Caki2 (cell line): ENCODE data around the gene HDGFL1. TPM values are rescaled to one million over a fixed set of nuclear protein-coding genes. Genes with fewer than 3 reads are reported as not detected.

Experiments
- DNase-seq: peaks from one replicate; pipeline ENCODE4 v3.0.0-alpha.2; 2015; ENCODE audit warnings: low read depth
- in situ Hi-C: cut with HindIII; loops from 2 replicates; pipeline ENCODE4 v1.10.0; 2016; ENCODE audit warnings: low sequenced_read_pairs, low pct_unique_long_range_greater_than_20kb, mixed read lengths
- total RNA-seq: library from RNA; depleted of rRNA; stranded (reverse); fragments of >200 nt; shearing (Covaris generic); gene quantifications from 2 replicates; pipeline ENCODE4 v1.2.3, GENCODE V29; 2014; ENCODE audit warnings: low replicate concordance; rRNA removed

HDGFL1 gene
- total RNA-seq, result not detected in 2 replicates

DNA sequence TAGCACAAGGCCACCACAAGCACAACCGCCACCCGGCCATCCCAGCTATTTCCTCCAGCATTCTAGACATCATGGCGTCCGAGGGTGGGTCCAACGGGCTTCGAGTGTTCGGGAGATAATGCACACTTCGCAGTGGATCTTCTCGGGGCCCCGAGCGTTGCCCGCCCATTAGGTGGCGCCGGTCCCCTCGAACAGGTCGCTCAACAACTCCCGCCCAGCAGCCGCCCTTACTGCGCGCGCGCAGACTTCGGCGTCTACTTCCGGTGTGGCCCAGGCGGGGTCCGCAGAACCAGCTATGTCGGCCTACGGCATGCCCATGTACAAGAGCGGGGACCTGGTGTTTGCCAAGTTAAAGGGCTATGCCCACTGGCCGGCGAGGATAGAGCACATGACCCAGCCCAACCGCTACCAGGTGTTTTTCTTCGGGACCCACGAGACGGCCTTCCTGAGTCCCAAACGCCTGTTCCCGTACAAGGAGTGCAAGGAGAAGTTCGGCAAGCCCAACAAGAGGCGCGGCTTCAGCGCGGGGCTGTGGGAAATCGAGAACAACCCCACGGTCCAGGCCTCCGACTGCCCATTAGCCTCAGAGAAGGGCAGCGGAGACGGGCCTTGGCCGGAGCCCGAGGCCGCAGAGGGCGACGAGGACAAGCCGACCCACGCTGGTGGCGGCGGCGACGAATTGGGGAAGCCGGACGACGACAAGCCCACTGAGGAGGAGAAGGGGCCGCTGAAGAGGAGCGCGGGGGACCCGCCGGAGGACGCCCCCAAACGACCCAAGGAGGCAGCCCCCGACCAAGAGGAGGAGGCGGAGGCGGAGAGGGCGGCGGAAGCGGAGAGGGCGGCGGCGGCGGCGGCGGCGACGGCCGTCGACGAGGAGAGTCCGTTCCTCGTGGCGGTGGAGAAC, at the start of gene HDGFL1:
Gene HDGFL1 (plus strand): TSS at position 286 of the 904 bp plus-strand sequence. CDS start 10 bp downstream, at position 296.
- in situ Hi-C loops, result no loop called here
- DNase-seq, result no peak

DNA sequence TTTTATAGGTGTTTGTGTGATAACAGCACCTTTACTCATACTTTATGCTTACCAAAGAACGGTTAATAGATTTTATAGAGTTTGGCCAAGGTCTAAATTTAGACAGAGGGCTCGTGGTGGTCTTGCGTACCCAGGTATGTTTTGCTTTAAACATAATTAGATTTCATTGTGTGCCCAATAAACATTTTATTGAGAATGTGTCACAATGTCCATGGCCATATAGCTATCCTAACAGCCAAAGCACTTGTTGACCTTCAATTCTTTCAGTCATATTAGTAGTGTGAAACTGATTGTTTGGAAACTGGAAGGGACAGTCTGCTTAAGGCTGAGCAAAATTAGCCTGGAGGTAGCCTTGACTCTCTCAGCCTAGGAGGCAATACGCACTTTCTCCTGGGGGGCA, 48.3 kb upstream of the HDGFL1 start:
- in situ Hi-C loops, result no loop called here
- no peak for DNase-seq

DNA sequence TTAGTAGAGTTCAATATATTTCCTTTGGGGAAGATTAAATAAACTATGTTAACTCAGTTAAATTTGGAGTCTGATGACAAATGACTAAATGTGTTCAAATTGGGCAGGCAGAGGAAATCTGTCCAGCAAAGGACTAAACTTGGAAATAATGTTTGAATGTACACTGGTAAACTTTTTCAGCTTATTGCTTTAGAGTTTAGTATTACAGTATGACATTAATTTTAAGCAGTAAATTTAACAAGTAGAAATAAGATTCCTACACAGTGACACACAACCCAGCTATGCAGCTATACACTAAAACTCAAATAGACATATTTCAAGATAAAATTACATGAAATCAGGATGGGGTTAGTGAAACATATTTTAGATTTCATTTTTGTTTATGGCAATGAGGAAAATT, 42.6 kb upstream of the HDGFL1 start:
- no peak for DNase-seq
- in situ Hi-C loops, result no loop called here

DNA sequence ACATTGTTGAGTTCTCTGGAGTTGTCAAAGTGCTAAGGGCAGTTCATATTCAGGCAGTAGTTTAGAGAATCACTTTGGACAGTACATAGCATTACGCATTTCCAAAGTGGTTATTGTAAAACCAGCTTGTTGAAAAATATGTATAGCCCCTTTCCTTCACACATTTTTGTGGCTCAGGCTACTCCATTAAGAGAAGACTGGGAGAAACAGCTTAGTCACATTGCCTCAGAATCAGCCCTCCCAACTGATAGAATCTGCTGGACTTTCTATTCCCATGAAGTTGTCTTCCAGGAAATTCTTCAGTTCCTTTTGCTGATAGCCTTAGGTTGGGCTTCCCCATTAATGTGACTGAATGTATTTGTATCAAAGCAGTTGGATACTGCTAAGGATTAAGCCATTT, 39.5 kb upstream of the HDGFL1 start:
- no peak for DNase-seq
- in situ Hi-C loops, result no loop called here

DNA sequence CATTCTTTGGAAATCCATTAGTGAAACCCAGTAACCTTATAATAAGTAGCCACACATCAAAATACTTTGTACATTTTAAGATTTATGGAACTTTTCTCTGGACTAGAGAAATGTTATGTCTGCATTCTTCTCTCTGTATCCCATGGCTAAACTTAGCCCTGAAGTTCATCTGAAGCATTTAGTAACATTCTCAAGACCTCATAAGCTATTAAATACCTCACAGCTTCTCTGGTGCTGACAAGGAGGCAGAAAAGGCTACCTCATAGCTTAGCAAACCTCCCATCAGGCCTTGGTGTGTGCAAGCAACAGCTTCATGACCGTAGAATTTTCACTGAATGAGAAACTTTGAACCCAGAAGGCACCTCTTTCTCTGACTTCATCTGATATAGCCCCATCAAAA, 38.9 kb upstream of the HDGFL1 start:
- DNase-seq, result no peak
- in situ Hi-C loops, result no loop called here

DNA sequence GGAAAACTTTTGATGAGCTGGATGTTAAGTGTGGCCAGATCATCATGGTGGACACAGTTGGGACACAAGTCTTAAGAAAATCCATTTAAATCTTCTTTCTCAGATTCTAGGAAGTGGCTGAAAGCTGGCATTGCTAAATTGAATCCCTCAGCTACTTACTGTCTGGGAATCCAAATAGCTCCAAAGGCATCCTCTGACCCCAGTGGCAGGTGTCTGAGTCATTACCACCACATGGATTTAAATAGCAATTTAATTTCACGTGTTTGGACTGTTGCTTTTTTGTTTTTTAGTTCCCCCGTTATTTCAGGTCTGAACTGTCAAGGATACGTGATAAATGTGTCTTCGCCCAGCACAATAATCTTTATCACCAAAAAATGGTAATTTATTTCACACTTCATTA, 33.2 kb upstream of the HDGFL1 start:
- in situ Hi-C loops, result no loop called here
- no peak for DNase-seq

DNA sequence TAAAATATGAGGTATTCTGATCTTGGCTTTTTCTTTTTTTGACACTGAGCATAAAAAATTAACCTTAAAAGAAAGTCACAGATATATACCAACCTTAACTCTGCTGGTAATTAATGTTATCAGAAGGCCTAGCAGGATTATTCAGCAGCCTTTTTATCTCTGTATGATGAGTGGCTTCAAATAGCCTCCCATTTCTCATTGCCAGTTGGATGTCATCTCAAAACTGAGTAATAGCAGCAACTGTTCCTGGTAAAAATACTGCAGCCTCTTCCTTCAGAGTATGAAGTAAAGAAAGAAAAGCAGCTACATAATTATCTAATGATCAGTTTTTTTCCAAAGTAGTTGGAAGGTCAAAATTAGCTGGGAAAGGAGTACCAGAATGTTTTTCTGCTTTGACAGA, 24.9 kb upstream of the HDGFL1 start:
- DNase-seq, result no peak
- in situ Hi-C loops, result no loop called here

DNA sequence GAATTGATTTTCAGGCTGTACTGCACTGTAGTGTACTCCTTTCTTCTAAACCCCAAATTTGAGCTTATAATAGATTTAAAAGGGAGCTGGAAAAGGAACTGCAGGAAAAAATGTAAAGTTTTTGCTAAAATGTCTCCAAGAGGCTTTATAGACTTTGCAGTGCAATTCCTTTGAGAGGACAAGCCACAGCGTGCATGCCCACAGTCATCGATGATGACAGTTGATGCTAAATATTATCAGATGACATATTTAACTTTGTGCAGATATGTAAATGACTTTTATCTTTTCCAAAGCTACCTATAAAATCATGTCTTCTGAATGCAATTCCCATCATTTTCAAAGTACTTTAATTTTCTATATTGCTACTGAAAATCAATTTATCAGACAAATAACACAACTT, 24.3 kb upstream of the HDGFL1 start:
- in situ Hi-C loops, result no loop called here
- DNase-seq, result no peak

DNA sequence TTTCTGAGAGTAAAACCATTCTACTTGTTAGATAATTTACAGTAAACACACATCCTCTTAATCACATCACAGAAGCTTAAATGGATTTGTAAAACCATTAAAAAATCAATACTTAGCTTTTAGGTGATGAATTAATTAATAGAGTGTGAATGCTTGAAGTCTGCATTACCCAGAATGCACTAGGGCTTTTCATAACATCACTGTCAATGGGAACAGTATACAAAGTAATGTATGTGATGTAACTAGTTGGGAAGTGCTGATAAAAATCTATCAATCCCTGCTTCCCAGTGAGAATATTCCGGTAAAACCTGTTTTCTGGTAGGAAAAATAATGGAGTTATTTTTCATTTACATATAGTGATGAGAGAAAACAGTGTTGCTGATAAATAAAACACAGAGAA, 23.1 kb upstream of the HDGFL1 start:
- no peak for DNase-seq
- in situ Hi-C loops, result no loop called here

DNA sequence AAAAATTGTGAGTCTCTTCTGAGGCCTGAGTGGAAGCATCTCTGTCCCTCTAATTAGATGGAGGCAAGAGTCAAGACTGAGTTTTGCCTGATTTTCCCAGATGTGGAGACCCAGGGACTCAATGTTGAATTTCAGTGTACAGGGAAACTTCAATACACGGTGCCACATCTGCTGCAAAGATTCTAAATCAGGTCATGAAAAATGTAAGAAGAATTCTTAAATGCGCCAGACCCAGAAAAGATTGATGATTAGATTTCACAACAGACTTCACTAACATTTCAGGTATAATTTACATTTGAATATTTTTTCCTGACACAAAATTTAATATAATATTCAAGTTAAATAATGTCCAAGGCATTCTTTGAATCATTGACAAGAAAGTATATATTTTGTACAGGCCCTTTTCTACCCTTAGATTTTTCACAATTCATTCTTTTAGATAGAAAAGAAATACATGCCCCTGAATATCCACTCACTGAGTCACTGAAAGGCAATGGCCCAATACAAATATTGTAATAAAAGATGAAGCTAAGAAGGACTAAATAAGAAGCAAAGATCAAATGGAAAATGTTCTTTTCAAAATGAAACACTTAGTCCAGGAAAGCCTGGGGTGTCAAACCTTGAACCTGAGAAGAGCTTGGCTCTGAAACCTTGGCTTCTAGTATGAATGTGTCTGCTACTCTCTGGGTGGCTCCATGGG, 18.2 kb upstream of the HDGFL1 start:
- no peak for DNase-seq
- in situ Hi-C loops, result no loop called here

DNA sequence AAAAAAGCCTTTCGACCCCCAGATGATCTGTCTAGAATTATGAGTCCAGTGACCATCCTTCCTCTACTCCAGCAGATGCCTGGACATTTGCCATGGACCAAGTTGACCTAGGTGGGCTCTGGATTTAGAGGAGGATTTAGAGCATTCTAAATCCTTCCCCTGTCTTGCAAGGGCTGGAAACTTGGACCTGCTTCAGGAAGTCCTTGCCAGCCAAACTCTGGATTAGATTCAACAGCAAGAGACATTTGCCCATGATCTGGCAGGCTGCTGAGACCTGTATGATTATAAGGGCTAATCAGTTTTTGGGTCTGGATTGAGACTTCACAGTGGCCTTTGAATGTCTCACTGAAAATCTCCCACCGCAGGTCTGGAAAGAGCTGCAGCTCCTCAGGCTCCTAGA, 13.1 kb upstream of the HDGFL1 start:
- DNase-seq, result no peak
- in situ Hi-C loops, result no loop called here

DNA sequence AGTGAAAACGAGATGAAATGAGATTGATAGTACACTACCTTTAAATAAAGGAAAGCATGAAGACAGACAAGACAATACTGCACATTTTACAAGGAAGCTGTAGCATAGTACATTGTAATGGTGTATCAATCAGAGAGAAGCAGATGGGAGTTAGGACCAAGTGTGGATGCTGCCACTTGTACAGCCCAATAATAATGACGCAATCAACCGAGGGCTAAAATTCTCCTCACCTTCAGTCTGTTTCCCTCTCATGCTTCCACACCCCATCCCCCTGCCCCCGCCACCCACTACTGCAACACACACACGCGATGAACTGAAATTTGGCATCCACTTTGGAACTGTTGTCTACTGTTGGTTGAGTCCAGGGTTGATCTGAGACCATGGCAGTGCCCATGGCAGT, 12.4 kb upstream of the HDGFL1 start:
- DNase-seq, result no peak
- in situ Hi-C loops, result no loop called here

DNA sequence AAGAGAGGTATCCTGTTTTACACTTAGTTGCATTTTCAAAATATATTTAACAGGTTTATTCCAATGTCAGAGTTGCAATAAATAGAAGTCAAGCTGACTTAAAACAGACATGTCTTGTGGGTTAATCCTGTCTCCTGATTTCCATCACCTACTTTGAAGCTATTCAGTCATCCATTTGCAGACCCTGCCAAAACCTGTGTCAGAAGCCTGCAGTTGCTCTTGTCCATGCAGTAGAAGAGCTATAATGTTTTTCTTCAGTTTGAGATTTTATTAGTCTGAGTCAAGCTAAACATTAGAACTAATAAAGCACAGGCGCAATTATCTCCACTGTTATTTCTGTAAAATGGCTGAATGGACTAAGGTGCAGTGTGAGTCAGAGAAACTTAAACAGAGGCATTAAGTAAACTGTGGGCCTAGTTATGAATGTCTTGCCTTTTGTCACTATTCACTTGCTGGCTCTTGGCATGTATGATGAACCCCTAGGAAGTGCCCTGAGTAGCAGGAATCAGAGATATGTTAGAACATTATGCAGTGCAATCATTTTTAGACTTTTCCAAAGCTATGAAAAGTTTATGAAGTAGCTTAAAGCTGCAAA, 11.0 kb upstream of the HDGFL1 start:
- in situ Hi-C loops, result no loop called here

DNA sequence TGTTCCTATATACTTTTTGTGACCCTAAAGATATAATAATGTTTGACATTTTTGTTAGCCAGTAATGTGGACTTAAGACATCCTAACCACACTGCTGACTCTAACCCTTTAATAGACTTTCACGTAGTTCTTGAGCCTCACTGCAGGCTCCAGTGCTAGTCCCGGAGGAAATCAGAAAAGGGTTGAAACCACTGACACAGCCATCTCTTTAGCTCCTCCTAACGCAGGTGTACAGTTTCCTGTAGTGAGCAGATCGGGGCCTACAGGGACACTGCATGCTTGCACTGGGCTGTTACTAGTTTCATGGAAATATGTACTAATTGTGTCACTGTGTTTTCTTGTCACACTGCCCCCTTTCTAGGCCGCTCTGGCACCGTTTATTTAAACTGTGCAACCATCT, 512 bp upstream of the HDGFL1 start:
- in situ Hi-C loops, result no loop called here
- DNase-seq, result no peak

More for the DNA sequence above, 11.0 kb upstream of the HDGFL1 start:
- DNase-seq, result no peak

DNA sequence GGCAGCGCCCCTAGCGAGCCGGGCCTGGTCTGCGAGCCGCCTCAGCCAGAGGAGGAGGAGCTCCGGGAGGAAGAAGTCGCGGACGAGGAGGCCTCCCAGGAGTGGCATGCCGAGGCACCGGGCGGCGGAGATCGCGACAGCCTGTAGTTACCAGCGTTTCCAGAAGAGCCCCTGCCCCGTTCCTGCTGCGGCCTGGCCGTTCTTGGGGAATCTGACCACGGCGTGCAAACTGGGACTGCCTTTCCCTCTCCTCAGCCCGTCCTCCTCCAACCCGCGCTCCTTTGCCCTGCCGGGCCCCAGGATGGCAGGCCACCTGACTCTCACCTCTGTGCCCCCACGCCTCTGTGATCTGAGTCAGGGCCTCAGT, 802 bp downstream of the HDGFL1 start:
- no peak for DNase-seq
- in situ Hi-C loops, result no loop called here

DNA sequence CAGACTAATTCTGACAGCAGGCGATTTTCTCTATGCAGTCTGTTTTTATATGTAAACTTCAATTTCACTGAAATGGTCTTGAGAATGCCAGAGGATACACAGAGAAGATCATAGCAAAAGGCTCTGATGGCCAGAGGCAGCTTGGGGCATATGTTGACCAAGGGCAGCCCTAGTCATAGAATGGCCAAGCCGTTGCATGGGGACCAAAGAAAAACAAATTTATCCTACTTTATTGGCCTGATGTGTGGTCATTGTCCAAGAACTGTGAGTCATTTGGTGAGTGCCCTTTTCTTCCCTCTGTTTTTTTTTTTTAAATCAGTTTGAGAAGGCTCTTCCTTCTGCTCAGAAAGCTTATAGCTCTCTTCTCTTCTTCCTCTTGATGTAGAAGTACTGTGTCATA, 5.8 kb downstream of the HDGFL1 start:
- no peak for DNase-seq

DNA sequence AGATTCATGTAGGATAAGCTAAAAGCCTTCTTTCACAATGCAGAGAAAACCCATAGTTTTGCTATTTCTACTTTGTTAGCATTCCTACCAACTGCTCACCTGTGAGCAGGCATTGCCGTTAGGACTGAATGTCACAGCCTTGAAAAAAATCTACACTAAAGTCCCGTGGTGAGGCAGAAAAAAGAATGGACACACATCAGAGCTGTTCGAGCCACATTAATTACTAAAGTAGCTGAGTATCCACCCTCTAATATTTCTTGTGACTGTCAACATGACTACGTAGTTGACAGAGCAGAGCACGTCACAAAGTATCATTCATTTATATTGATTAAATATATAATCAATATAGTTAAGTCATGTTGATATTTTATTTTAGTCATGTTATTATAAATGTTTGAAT, 10.1 kb downstream of the HDGFL1 start:
- no peak for DNase-seq
- in situ Hi-C loops, result no loop called here

More for the DNA sequence above, 5.8 kb downstream of the HDGFL1 start:
- in situ Hi-C loops, result no loop called here

DNA sequence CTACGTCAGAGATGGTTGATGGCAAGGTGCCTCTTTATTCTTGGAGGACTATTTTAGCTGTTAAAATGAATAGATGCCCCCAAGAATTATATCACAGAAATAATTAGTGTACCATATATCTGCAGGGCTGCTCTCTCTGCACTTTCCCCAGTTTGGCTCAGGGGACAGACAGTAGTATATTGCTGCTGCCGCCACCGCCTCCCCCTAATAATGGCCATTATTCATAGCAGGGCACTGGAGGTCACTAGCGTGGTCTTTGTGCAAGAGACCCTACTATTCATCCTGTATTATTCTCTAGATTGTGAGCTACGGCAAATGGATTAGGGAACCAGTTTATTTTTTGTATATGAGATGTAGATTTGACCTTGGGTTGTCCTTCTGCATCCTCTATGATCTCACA, 11.0 kb downstream of the HDGFL1 start:
- in situ Hi-C loops, result no loop called here

More for the DNA sequence above, 11.0 kb downstream of the HDGFL1 start:
- no peak for DNase-seq
